Measurements from ENCODE around the gene PDLIM1.

PDLIM1 gene

DNA sequence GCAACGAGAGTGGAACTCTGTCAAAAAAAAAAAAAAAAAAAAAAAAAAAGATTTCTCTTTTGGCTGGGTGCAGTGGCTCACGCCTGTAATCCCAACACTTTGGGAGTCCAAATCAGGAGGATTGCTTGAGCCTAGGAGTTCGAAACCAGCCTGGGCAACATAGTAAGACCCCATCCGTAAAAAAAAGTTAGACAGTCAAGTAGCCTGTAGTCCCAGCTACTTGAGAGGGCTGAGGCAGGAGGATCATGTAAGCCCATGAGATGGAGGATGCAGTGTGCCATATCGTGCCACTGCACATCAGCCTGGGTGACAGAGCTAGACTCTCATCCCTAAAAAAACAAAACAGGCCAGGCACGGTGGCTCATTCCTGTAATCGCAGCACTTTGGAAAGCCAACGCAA, 25.2 kb downstream of the PDLIM1 start:
- Histone ChIP-seq H3K9me3 (ENCODE audit: control insufficient read depth, low read length) (no peaks in the 10 kb centered on the region), H3K36me3 (ENCODE audit: control insufficient read depth, insufficient read depth, low read length) (no peaks in the 10 kb centered on the region), H3K27me3 (replicated peaks; ENCODE audit: control insufficient read depth, insufficient read depth, low read length, poor library complexity, severe bottlenecking) (no peaks in the 10 kb centered on the region), H3K4me3 (ENCODE audit: insufficient read depth, low read depth, low read length, poor library complexity, severe bottlenecking) (no peak overlapping the region), H3K27ac (ENCODE audit: insufficient read depth, low read length, poor library complexity, severe bottlenecking) (no peak overlapping the region), H3K4me1 (ENCODE audit: control insufficient read depth, insufficient read depth, low read length, poor library complexity, severe bottlenecking) (no peaks in the 10 kb centered on the region)
- DNase-seq = no peak

- DNase-seq = no peak
- H3K27me3 ChIP-seq (replicated peaks; ENCODE audit: control insufficient read depth, insufficient read depth, low read length, poor library complexity, severe bottlenecking) = no peaks in the 10 kb centered on the region
- no peak overlapping the region for H3K4me3 ChIP-seq (ENCODE audit: insufficient read depth, low read depth, low read length, poor library complexity, severe bottlenecking)
- H3K27ac ChIP-seq (ENCODE audit: insufficient read depth, low read length, poor library complexity, severe bottlenecking) = no peak overlapping the region
- H3K4me1 ChIP-seq (ENCODE audit: control insufficient read depth, insufficient read depth, low read length, poor library complexity, severe bottlenecking) = no peaks in the 10 kb centered on the region
- H3K36me3 ChIP-seq (ENCODE audit: control insufficient read depth, insufficient read depth, low read length) = no peaks in the 10 kb centered on the region
- no peaks in the 10 kb centered on the region for H3K9me3 ChIP-seq (ENCODE audit: control insufficient read depth, low read length)
Measured at GRCh38 chr10:95264227-95265051, 26.4 kb downstream of the PDLIM1 start.

DNA sequence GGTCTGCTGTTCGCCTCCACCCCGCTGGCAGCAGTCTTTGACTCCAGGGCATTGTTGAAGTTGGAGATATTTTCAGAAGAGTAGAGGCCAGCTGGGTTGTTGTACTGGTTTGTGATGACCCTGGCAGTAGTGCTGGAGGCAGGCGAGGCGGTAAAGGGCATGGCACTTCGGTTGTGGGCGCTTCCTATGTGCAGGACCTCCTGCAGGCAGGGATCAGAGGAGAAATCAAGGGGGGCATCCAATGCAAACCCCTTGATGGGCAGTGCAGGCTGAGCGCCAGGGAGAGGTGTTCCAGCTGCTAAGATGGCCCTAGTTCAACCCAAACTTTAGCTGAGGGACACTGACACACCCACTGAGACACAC, 27.0 kb downstream of the PDLIM1 start:
- Histone ChIP-seq H3K4me3 (ENCODE audit: insufficient read depth, low read depth, low read length, poor library complexity, severe bottlenecking) (no peak overlapping the region), H3K9me3 (ENCODE audit: control insufficient read depth, low read length) (no peaks in the 10 kb centered on the region), H3K27ac (ENCODE audit: insufficient read depth, low read length, poor library complexity, severe bottlenecking) (no peak overlapping the region), H3K4me1 (ENCODE audit: control insufficient read depth, insufficient read depth, low read length, poor library complexity, severe bottlenecking) (no peaks in the 10 kb centered on the region), H3K36me3 (ENCODE audit: control insufficient read depth, insufficient read depth, low read length) (no peaks in the 10 kb centered on the region), H3K27me3 (replicated peaks; ENCODE audit: control insufficient read depth, insufficient read depth, low read length, poor library complexity, severe bottlenecking) (no peaks in the 10 kb centered on the region)
- no peak for DNase-seq

GRCh38 chr10:95262763-95263518, 27.9 kb downstream of the PDLIM1 start:
- no peaks in the 10 kb centered on the region for H3K9me3 ChIP-seq (ENCODE audit: control insufficient read depth, low read length)
- no peak overlapping the region for H3K4me3 ChIP-seq (ENCODE audit: insufficient read depth, low read depth, low read length, poor library complexity, severe bottlenecking)
- no peaks in the 10 kb centered on the region for H3K36me3 ChIP-seq (ENCODE audit: control insufficient read depth, insufficient read depth, low read length)
- no peak overlapping the region for H3K27ac ChIP-seq (ENCODE audit: insufficient read depth, low read length, poor library complexity, severe bottlenecking)
- no peaks in the 10 kb centered on the region for H3K4me1 ChIP-seq (ENCODE audit: control insufficient read depth, insufficient read depth, low read length, poor library complexity, severe bottlenecking)
- no peak for DNase-seq
- no peaks in the 10 kb centered on the region for H3K27me3 ChIP-seq (replicated peaks; ENCODE audit: control insufficient read depth, insufficient read depth, low read length, poor library complexity, severe bottlenecking)

DNA sequence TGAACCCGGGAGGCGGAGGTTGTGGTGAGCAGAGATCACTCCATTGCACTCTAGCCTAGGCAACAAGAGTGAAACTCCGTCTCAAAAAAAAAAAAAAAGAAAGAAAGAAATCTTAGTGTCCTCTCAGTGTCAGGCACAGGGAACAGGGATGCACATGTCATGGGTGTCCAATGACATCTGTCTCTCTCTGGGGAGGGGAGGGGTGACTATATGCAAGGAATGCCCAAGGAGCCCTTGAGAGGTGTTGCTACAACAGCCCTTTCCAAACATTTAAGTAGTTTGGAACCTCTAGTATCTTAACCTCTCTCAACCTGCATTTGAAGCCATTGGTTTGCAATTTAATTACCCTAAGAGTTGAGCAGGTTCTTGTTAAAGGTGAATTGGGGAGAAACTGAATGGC, 28.9 kb downstream of the PDLIM1 start:
- no peaks in the 10 kb centered on the region for H3K9me3 ChIP-seq (ENCODE audit: control insufficient read depth, low read length)
- H3K4me3 ChIP-seq (ENCODE audit: insufficient read depth, low read depth, low read length, poor library complexity, severe bottlenecking) = no peak overlapping the region
- DNase-seq = no peak
- no peaks in the 10 kb centered on the region for H3K27me3 ChIP-seq (replicated peaks; ENCODE audit: control insufficient read depth, insufficient read depth, low read length, poor library complexity, severe bottlenecking)
- H3K4me1 ChIP-seq (ENCODE audit: control insufficient read depth, insufficient read depth, low read length, poor library complexity, severe bottlenecking) = no peaks in the 10 kb centered on the region
- H3K36me3 ChIP-seq (ENCODE audit: control insufficient read depth, insufficient read depth, low read length) = no peaks in the 10 kb centered on the region
- no peak overlapping the region for H3K27ac ChIP-seq (ENCODE audit: insufficient read depth, low read length, poor library complexity, severe bottlenecking)

GRCh38 chr10:95260909-95261552, 29.8 kb downstream of the PDLIM1 start:
- Histone ChIP-seq H3K27me3 (replicated peaks; ENCODE audit: control insufficient read depth, insufficient read depth, low read length, poor library complexity, severe bottlenecking) (no peaks in the 10 kb centered on the region), H3K27ac (ENCODE audit: insufficient read depth, low read length, poor library complexity, severe bottlenecking) (no peak overlapping the region), H3K4me1 (ENCODE audit: control insufficient read depth, insufficient read depth, low read length, poor library complexity, severe bottlenecking) (no peaks in the 10 kb centered on the region), H3K4me3 (ENCODE audit: insufficient read depth, low read depth, low read length, poor library complexity, severe bottlenecking) (no peak overlapping the region), H3K36me3 (ENCODE audit: control insufficient read depth, insufficient read depth, low read length) (no peaks in the 10 kb centered on the region), H3K9me3 (ENCODE audit: control insufficient read depth, low read length) (no peaks in the 10 kb centered on the region)
- DNase-seq = no peak

DNA sequence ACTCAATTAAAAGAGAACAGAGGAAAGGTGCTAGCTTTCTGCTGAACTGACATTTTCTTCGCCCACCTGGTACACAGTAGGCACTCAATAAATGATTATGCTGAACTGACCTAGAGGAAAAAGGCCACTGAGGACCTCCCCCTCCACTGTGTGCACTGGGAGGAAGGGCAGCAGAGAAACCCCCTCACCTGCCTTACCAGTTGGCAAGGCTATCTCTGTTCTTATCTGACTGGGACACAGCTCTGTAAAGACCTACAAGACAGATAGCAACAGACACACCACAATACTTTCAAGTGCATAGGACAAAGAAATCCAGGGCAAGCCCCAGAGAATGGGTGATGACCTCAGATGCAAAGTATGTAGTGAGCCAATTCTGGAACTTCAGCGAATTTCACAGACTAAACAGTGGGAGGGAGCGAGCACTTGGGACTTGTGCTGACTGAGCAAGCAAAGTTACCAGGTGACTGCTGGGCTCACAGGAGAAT, 30.4 kb downstream of the PDLIM1 start:
- Histone ChIP-seq H3K36me3 (ENCODE audit: control insufficient read depth, insufficient read depth, low read length) (no peaks in the 10 kb centered on the region), H3K9me3 (ENCODE audit: control insufficient read depth, low read length) (no peaks in the 10 kb centered on the region), H3K4me1 (ENCODE audit: control insufficient read depth, insufficient read depth, low read length, poor library complexity, severe bottlenecking) (no peaks in the 10 kb centered on the region), H3K4me3 (ENCODE audit: insufficient read depth, low read depth, low read length, poor library complexity, severe bottlenecking) (no peak overlapping the region), H3K27me3 (replicated peaks; ENCODE audit: control insufficient read depth, insufficient read depth, low read length, poor library complexity, severe bottlenecking) (no peaks in the 10 kb centered on the region), H3K27ac (ENCODE audit: insufficient read depth, low read length, poor library complexity, severe bottlenecking) (no peak overlapping the region)
- DNase-seq = no peak

- DNase-seq = no peak
- H3K9me3 ChIP-seq (ENCODE audit: control insufficient read depth, low read length) = no peaks in the 10 kb centered on the region
- H3K27me3 ChIP-seq (replicated peaks; ENCODE audit: control insufficient read depth, insufficient read depth, low read length, poor library complexity, severe bottlenecking) = no peaks in the 10 kb centered on the region
- no peaks in the 10 kb centered on the region for H3K36me3 ChIP-seq (ENCODE audit: control insufficient read depth, insufficient read depth, low read length)
- H3K27ac ChIP-seq (ENCODE audit: insufficient read depth, low read length, poor library complexity, severe bottlenecking) = no peak overlapping the region
- H3K4me3 ChIP-seq (ENCODE audit: insufficient read depth, low read depth, low read length, poor library complexity, severe bottlenecking) = no peak overlapping the region
- H3K4me1 ChIP-seq (ENCODE audit: control insufficient read depth, insufficient read depth, low read length, poor library complexity, severe bottlenecking) = no peaks in the 10 kb centered on the region
Measured at GRCh38 chr10:95257849-95258248, 33.0 kb downstream of the PDLIM1 start.

DNA sequence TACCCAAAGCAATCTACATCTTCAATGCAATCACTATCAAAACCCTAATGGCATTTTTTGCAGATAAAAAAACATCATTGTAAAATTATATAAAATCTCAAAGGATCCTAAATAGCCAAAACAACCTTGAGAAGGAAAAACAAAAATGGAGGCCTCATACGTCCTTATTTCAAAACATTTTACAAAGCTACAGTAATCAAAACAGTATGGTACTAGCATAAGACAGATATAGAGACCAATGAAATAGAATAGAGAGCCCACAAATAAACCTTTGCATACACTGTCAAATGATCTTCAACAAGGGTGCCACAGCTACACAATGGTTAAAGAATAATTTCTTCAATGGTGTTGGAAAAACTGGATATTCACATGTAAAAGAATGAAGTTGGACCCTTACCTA, 34.5 kb downstream of the PDLIM1 start:
- Histone ChIP-seq H3K27ac (ENCODE audit: insufficient read depth, low read length, poor library complexity, severe bottlenecking) (no peak overlapping the region), H3K9me3 (ENCODE audit: control insufficient read depth, low read length) (no peaks in the 10 kb centered on the region), H3K4me1 (ENCODE audit: control insufficient read depth, insufficient read depth, low read length, poor library complexity, severe bottlenecking) (no peaks in the 10 kb centered on the region), H3K36me3 (ENCODE audit: control insufficient read depth, insufficient read depth, low read length) (no peaks in the 10 kb centered on the region), H3K27me3 (replicated peaks; ENCODE audit: control insufficient read depth, insufficient read depth, low read length, poor library complexity, severe bottlenecking) (no peaks in the 10 kb centered on the region), H3K4me3 (ENCODE audit: insufficient read depth, low read depth, low read length, poor library complexity, severe bottlenecking) (no peak overlapping the region)
- DNase-seq = no peak

DNA sequence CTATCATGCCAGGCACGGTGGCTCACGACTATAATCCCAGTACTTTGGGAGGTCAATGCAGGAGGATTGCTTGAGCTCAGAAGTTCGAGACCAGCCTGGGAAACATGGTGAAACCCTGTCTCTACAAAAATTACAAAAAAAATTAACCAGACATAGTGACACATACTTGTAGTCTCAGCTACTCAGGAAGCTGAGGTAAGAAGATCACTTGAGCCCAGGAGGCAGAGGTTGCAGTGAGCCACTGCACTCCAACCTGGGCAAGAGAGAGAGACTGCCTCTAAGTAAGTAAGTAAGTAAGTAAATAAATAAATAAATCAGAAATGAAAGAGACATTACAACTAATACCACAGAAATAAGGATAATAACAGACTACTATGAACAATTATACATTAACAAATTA, 36.2 kb downstream of the PDLIM1 start:
- Histone ChIP-seq H3K4me3 (ENCODE audit: insufficient read depth, low read depth, low read length, poor library complexity, severe bottlenecking) (no peak overlapping the region), H3K4me1 (ENCODE audit: control insufficient read depth, insufficient read depth, low read length, poor library complexity, severe bottlenecking) (no peaks in the 10 kb centered on the region), H3K27me3 (replicated peaks; ENCODE audit: control insufficient read depth, insufficient read depth, low read length, poor library complexity, severe bottlenecking) (no peaks in the 10 kb centered on the region), H3K36me3 (ENCODE audit: control insufficient read depth, insufficient read depth, low read length) (no peaks in the 10 kb centered on the region), H3K27ac (ENCODE audit: insufficient read depth, low read length, poor library complexity, severe bottlenecking) (no peak overlapping the region), H3K9me3 (ENCODE audit: control insufficient read depth, low read length) (no peaks in the 10 kb centered on the region)
- no peak for DNase-seq

Measured in effector memory CD4-positive, alpha-beta T cell (primary cell).